ENCODE results near the gene ST3GAL4.
A peak's percentile ranks its signal among the peaks of the same experiment; 100 is the strongest.

Gene ST3GAL4

GRCh38 chr11:126452241-126453101 is 97.0 kb downstream of the ST3GAL4 start:
- DNase-seq: no peak

- no peak for DNase-seq
These were observed 100.6 kb downstream of the ST3GAL4 start for GRCh38 chr11:126456089-126456488.

- peak; percentile 20 to 65 (median 46) for DNase-seq
These were observed 101.5 kb downstream of the ST3GAL4 start for GRCh38 chr11:126456783-126457542.

- no peak for DNase-seq
These were observed 102.3 kb downstream of the ST3GAL4 start for GRCh38 chr11:126457817-126458216.

- DNase-seq: no peak
These were observed 104.3 kb downstream of the ST3GAL4 start for GRCh38 chr11:126459691-126460281.

GRCh38 chr11:126460417-126461095 is 105.1 kb downstream of the ST3GAL4 start:
- no peak for DNase-seq

- DNase-seq: no peak
These were observed 105.6 kb downstream of the ST3GAL4 start for GRCh38 chr11:126461096-126461440.

GRCh38 chr11:126461996-126462395 is 106.5 kb downstream of the ST3GAL4 start:
- no peak for DNase-seq

- no peak for DNase-seq
These were observed 106.9 kb downstream of the ST3GAL4 start for GRCh38 chr11:126462422-126462821.

All from suppressor macrophage (primary cell).